ENCODE measurements around the gene RASSF1. TPM values are rescaled to one million over a fixed set of nuclear protein-coding genes. Genes with fewer than 3 reads are reported as not detected.

RASSF1 gene
- total RNA-seq, 1 donor from 2014 or later, result 13.7 TPM

GRCh38 chr3:50302095-50303012 is 38.3 kb downstream of the RASSF1 start:
- no peak overlapping the region for H3K4me3 ChIP-seq
- H3K4me1 ChIP-seq, result peaks cover 13% of the 10 kb centered on the region
- no peaks in the 10 kb centered on the region for H3K36me3 ChIP-seq
- peak; percentile 1 for DNase-seq (ENCODE audit: low spot score)
- Mint-ChIP-seq H3K27ac (no peak overlapping the region), H3K4me3 (no peak overlapping the region), H3K4me1 (peaks cover 25% of the 10 kb centered on the region), H3K27me3 (ENCODE audit: insufficient read depth, low read depth) (peaks cover 10% of the 10 kb centered on the region), H3K36me3 (peaks cover 3% of the 10 kb centered on the region), H3K9me3 (peaks cover 14% of the 10 kb centered on the region)
- TF ChIP-seq EZH2 (IDR thresholded peaks at IDR 0.05) (no peak), EZH2phosphoT487 (IDR thresholded peaks at IDR 0.05) (no peak), CTCF (IDR thresholded peaks at IDR 0.05) (no peak)
- no peak overlapping the region for H3K4me2 ChIP-seq
- H3K9me3 ChIP-seq (ENCODE audit: low read depth), result peaks cover 3% of the 10 kb centered on the region
- peaks cover 5% of the 10 kb centered on the region for H3F3A ChIP-seq (ENCODE audit: low read depth)
- H4K20me1 ChIP-seq (ENCODE audit: low read depth), result peaks cover 6% of the 10 kb centered on the region
- H3K27me3 ChIP-seq, result no peaks in the 10 kb centered on the region
- H3K27ac ChIP-seq, result no peak overlapping the region
- no peaks in the 10 kb centered on the region for H3K79me2 ChIP-seq (ENCODE audit: low read depth)
- H2AFZ ChIP-seq (replicated peaks), result no peak overlapping the region
- no peak overlapping the region for H3K9ac ChIP-seq

- Histone ChIP-seq H3K4me2 (no peak overlapping the region), H3K9ac (no peak overlapping the region), H3F3A (ENCODE audit: low read depth) (peaks cover 5% of the 10 kb centered on the region)
Observed at GRCh38 chr3:50300681-50301254, 39.9 kb downstream of the RASSF1 start.

More at GRCh38 chr3:50300681-50301254, 39.9 kb downstream of the RASSF1 start:
- Mint-ChIP-seq H3K9me3 (peaks cover 6% of the 10 kb centered on the region), H3K27me3 (ENCODE audit: insufficient read depth, low read depth) (peaks cover 14% of the 10 kb centered on the region), H3K27ac (peak overlapping the region; percentile 42), H3K4me1 (peaks cover 25% of the 10 kb centered on the region), H3K36me3 (peaks cover 5% of the 10 kb centered on the region), H3K4me3 (peak overlapping the region; percentile 96)
- H3K36me3 ChIP-seq, result no peaks in the 10 kb centered on the region
- H4K20me1 ChIP-seq (ENCODE audit: low read depth), result peaks cover 6% of the 10 kb centered on the region
- H2AFZ ChIP-seq (replicated peaks), result no peak overlapping the region
- H3K4me1 ChIP-seq, result peaks cover 13% of the 10 kb centered on the region
- peak; percentile 1 for DNase-seq (ENCODE audit: low spot score)
- H3K27ac ChIP-seq, result no peak overlapping the region
- H3K27me3 ChIP-seq, result no peaks in the 10 kb centered on the region
- no peak overlapping the region for H3K4me3 ChIP-seq
- no peak for TF ChIP-seq EZH2 (IDR thresholded peaks at IDR 0.05)
- no peak for TF ChIP-seq CTCF (IDR thresholded peaks at IDR 0.05)
- TF ChIP-seq EZH2phosphoT487 (IDR thresholded peaks at IDR 0.05), result no peak
- H3K9me3 ChIP-seq (ENCODE audit: low read depth), result no peaks in the 10 kb centered on the region
- no peaks in the 10 kb centered on the region for H3K79me2 ChIP-seq (ENCODE audit: low read depth)
